ENCODE measurements around the gene CFB.
"Not testable (repeated sequence)": the region's sequence is repeated elsewhere in the genome, so short reads cannot be mapped to it uniquely, and the experiment has no call there.

The CFB gene

GRCh38 chr6:31945507-31946369 is at the start of gene CFB:
Gene CFB, plus strand, starts transcription at chr6:31946095. Its CDS starts 127 bp downstream, at chr6:31946222.
- peak in 1 of 51 donors; percentile 5 for DNase-seq

- DNase-seq: no peak
Measured at GRCh38 chr6:31896493-31896855, 49.4 kb upstream of the CFB start.

DNA sequence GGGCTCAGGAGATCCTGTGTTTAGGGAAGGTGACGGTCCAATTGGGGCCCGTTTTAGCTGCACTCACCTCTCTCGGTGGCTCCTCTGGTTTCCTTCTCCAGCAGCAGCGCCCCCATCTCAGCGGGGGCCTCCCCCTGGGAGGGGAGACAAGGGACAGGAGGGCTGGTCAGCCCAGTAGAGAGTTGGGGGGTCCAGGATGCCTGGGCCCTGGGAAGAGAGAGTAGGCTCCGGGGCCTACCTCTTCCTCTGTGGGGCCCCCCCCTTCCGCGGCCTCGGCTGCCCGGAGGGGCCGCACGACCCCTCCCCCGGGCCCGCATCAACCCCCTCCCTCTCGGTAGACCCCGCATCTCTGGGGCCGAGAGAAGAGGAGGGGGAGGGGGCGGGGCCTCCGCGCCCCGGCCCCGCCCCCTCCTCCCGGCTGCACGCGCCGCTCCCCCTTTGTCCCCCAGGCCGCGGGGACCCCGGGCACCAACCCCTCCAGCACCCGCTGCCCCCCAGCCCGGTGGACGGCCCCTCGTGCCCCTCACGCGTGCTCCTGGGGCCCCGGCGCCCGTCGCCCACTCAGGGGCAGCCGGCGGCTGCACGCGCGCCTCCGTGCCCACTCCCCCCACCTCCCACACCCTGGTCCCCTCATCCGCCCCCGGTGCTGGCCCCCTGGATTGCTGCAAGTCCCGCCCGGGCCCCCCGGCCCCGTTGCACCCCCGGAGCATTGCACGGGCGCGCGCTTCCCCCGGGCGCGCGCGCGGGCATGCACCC is 48.9 kb upstream of the CFB start:
- peak in 4 of 51 donors; percentile 19 to 55 (median 41) for DNase-seq

GRCh38 chr6:31897612-31898382 is 48.1 kb upstream of the CFB start, which contains the start of gene EHMT2:
Gene EHMT2, minus strand, starts transcription at chr6:31897698. Its CDS starts 21 bp downstream, at chr6:31897677.
- DNase-seq: peak in 50 of 51 donors; percentile 42 to 92 (median 80)

DNA sequence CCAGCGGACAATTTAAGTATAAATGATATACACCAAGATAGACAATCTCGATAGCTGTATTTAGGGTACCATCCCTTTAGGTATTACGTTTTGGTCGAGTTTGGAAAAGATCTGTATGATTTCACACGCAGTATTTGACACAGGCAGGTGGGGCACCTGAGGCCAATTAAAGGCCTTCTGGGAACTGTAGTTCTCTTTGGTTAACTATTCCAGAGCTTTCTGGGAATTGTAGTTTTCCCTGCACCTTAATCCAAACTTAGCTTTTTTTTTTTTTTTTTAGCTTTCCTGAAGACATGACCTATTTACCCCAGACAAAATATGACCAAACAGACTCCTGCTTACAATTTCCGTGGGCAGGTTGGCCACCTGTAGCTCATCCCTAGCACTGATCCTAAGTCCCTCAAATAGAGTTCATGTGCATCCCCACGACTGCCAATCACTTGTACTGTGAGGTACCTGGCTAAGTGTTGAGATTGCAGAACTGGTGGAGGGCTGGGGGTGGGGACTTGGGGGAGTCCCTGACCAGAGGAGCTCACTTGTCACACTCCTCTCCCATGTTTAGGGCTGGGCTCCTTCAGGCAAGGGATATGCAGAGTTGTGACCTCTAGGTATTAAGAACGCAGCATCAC is 47.4 kb upstream of the CFB start:
- DNase-seq: peak in 9 of 51 donors; percentile 8 to 79 (median 23)

DNA sequence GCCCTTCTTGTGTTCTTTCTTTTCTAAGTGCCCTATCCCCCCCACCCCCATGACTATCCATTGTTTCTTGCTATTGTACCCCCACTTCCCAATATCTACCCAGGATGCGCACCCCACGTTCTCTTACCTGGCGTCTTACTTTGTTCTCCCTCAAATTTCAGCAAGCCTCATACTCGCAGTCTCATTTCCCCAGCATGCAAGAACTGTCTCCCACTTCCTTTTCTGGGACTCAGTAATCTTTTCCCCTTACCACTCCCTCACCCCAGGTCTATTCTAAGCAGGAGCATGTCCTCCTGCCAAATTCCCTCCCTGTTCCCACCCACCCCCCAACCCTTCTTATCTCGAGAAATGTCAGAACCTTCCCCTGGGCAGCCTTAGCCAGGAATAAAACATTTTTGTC is 46.7 kb upstream of the CFB start:
- peak in 1 of 51 donors; percentile 12 for DNase-seq

- peak in 1 of 51 donors; percentile 20 for DNase-seq
Measured at GRCh38 chr6:31899882-31900722, 45.8 kb upstream of the CFB start.

- peak in 15 of 51 donors; percentile 14 to 53 (median 45) for DNase-seq
Measured at GRCh38 chr6:31900917-31901414, 44.9 kb upstream of the CFB start.

DNA sequence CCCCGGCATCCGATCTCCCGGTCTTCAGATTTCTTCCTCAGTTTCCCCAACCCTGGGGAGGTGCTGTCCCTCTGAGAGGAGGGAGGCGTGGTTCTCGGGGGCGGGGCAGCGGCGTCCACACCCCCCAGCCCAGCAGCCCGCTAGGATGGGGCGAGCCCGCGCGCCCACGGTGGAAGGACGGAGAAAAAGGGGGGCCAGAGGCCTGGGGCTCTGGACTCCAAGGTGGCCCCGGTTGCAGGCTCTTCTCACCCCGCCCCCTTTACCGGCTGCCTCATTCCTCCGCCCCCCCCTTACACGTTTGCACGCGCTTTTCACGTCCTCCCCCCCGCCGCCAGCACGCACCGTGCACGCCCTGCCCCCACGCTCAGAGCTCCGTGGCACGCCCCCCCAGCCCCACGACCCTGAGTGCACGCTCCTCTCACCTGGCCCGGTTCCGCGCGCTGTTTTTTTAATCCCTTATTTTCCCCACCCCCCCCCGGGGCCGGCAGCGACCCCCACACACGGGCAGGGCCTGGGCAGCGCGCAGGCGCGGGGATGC is 44.4 kb upstream of the CFB start:
- peak in 38 of 51 donors; percentile 20 to 76 (median 53) for DNase-seq

DNA sequence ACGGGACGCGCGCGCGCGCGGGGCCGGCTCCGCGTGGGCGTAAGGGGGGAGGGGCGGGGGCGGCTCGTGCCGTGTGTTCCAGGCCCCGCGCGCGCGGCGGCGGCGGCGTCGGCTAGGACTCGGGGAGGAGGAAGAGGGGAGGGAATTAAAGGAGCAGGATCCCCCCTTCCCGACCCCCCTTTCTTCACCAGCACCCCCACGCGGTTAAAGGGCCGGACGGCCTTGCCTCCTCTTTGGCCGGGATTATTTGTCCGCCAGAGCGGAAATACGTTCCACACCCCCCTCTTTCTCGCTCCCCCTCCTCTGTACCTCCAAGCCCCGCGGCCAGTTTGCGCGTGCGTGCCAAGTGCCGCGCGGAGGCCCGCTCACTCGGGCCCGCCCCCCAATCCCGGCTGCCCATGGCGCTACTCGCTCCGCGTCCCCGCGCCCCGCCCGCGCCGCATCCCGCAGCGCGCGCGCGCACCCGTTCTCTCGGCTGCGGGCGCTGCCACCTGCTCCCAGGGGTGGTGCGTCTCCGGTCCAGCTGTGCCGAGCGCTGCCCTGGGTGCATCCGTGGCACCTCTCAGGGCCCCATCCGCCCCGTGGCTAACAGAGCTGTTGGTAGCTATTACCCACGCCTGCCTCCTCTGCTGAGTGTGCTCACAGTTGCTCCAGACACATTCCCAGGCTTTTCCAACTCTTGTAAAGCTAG is 43.8 kb upstream of the CFB start, which contains the start of gene ZBTB12:
Gene ZBTB12 (minus strand): TSS at position 134 of the 691 bp plus-strand sequence. CDS start 781 bp downstream, outside the sequence.
- peak in 50 of 51 donors; percentile 62 to 97 (median 93) for DNase-seq

- DNase-seq: no peak
Measured at GRCh38 chr6:31903957-31904356, 41.9 kb upstream of the CFB start.

GRCh38 chr6:31905041-31905440 is 40.9 kb upstream of the CFB start:
- no peak for DNase-seq

DNA sequence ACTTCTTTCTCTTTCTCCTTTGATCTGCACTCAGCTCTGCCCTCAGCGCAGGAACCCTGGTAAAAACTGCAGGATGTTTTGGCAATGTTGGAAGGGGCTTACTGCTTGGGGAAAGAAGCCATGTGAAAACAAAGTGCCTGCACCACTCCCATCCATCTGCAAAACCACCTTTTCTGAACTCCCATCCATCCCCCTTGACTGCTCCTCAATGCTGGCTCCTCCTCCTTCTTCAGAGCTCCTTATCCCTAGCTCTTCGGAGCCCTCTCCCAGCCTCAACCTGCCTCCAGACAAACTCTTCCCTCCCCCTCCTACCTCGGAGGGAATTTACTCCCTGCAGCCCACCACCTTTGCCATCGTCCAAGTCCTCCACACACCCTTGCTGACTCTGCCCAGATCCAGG is 39.8 kb upstream of the CFB start:
- no peak for DNase-seq

DNA sequence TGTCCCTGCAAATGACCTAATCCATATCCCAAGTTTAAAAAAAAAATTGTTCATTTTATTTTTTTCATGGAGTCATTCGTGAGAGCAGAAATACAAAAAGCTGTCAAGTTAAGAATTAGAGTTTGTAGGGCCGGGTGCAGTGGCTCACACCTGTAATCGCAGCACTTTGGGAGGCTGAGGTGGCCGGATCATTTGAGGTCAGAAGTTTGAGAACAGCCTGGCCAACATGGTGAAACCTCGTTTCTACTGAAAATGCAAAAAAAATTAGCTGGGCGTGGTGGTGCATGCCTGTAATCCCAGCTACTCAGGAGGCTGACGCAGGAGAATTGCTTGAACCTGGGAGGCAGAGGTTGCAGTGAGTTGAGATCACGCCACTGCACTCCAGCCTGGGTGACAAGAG is 39.2 kb upstream of the CFB start:
- not testable (repeated sequence) for DNase-seq

- DNase-seq: no peak
Measured at GRCh38 chr6:31907158-31907813, 38.6 kb upstream of the CFB start.

GRCh38 chr6:31908255-31908654 is 37.6 kb upstream of the CFB start:
- DNase-seq: not testable (repeated sequence)

GRCh38 chr6:31908791-31909190 is 37.1 kb upstream of the CFB start:
- no peak for DNase-seq

DNA sequence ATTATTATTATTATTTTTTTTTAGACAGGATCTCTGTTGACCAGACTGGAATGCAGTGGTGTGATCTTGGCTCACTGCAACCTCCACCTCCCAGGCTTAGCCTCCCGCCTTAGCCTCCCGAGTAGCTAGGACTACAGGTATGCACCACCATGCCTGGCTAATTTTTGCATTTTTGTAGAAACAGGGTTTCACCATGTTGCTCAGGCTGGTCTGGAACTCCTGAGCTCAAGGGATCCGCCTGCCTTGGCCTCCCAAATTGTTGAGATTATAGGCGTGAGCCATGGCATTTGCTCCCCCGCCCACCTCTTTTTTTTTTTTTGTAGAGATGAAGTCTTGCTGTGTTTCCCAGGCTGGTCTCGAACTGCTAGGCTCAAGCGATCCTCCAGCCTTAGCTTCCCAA is 36.6 kb upstream of the CFB start:
- not testable (repeated sequence) for DNase-seq
